Hepatic stellate cell (primary cell): ENCODE data around the gene CDCA3.

Experiments
- DNase-seq: peaks from one replicate; pipeline ENCODE4 v3.0.0; 2011; ENCODE audit warnings: low spot score

The CDCA3 gene

GRCh38 chr12:6819106-6820030 lies 31.7 kb downstream of the CDCA3 start:
- no peak for DNase-seq

GRCh38 chr12:6818645-6819044 lies 32.4 kb downstream of the CDCA3 start:
- DNase-seq = no peak

DNA sequence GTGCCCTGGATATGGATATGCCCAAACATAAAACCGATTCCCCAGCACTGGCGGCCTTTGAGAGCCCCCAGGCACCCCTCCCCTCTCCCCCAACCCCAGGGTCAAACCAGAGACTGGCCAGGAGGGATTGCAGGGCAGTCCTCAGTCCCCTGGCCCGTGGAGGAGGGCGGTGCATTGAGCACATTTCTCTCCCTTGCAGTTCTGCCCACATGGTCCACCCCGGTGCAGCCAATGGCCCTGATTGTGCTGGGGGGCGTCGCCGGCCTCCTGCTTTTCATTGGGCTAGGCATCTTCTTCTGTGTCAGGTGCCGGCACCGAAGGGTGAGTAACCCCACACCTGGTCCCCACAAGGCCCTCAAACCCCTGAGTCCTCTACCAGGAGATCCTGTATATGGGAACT lies 32.9 kb downstream of the CDCA3 start:
- no peak for DNase-seq

- DNase-seq = no peak
Measured at GRCh38 chr12:6817662-6818157, 33.4 kb downstream of the CDCA3 start.

- no peak for DNase-seq
Measured at GRCh38 chr12:6817098-6817497, 34.0 kb downstream of the CDCA3 start.

DNA sequence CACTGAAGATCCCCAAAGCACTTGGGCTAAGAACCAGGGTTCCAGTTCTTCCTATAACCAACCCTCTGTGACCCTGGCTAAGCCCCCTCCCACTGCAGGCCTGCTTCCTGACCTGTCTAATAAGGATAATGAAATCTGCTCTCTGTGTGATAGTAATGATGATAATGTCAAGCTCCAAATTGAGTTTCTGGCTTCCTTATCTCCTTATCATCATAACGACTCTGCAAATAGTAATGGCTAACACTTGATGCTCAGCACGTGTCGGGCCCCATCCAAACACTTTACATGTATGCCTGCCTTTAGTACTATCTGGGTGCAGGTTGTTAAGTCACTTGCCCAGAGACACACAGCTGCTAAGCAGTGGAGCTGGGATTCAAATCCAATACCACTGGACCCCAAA lies 34.5 kb downstream of the CDCA3 start:
- no peak for DNase-seq

DNA sequence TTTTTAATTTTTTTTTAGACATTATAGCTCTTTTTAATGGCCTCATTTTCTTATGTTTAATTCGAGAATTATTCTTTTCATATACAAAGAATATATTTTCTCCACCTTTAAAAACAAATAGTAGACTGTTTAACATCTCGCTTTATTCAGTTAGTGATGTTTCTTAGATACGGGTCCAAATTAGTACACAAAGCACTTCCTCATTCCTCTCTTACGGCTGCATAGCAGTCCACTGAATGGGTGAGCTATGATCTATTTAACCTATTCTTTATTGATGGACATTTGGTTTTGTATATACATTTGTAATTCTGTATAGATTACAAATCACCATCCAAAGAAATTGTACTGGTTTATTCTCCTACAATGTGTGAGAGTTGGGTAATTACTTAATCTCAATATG lies 37.7 kb downstream of the CDCA3 start:
- DNase-seq = no peak

GRCh38 chr12:6810758-6811157 lies 40.3 kb downstream of the CDCA3 start:
- DNase-seq = no peak

DNA sequence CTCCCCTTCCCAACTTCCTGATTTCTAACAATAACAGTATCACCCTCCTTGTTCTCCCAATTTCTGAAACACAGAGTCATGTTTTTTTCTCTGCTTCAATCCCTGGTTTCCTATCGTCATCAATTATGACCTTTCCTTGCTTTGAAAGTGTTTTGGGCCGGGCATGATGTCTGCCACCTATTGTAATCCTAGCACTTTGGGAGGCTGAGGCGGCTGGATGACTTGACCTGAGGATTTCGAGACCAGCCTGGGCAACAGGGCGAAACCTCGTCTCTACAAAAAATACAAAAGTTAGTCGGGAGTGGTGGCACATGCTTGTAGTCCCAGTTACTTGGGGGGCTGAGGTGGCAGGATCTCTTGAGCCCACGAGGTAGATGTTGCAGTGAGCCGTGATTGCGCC lies 42.0 kb downstream of the CDCA3 start:
- DNase-seq = no peak

DNA sequence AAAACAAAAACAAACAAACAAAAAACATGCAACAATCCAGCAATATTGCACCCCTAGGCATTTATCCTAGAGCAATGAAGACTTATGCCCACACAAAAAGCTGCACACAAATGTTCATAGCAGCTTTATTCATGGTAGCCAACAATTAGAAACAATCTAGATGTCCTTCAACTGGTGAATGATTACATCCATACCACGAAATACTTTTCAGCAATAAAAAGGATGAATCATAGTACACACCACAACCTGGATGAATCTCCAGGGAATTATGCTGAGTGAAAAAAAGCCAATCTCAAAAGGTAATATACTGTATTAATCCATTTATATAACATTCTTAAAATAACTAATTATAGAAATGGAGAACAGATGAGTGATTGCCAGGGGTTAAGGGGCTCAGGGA lies 43.9 kb downstream of the CDCA3 start:
- DNase-seq = no peak

DNA sequence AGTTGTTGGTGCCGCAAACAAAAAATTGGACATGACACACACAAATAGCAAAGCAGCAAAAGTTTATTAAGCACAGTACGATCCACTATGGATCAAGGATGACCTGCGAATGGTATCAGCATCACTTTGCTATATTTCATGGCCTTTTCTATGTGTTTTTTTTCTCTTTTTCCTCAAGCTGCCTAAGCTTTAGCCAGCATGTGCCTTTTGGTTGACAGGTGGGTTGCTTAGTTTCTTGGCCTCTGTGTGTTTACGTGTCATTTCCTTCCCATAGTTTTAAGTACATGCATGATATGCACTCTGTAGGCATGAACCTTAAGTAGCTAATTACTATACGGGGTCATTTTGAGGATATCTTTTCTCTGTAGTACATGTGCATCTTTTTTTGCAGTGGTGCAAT lies 51.9 kb downstream of the CDCA3 start:
- DNase-seq = no peak
